ENCODE data around the gene TRABD2B.

Gene TRABD2B

DNA sequence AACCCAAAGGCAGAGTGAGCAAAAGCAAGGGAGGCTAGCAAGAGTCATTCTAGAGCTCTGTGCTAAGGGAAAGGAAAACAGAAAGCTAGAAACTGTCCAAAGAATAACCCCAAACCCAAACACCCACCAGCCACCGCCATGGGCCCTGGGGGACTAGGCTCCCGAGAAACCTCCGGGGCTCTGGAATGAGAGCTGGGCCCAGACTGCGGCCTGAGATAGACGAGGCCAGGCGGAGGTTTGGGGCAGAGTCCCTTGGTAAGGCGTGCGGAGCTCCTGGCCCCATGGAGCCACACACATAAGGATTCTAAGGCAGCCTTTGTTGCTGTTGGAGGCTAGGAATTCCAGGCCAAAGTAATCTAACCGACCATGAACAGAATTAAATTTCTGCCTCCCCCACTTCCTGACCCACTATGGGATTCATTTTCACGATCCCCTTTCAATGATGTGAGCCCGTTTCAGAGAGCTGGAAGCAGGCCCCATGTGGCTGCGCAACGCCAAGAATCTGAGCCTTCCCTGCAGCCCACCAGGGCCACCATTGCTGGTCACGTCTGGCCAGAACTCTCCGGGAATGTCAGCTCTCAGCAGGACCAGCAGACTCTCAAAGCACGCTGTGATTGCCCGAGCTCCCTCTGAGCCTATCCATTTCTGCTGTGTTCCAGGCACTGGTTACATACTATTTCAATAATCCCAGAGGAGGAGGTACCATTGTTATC lies 145.0 kb downstream of the TRABD2B start:
- no peak for DNase-seq (ENCODE audit: low read depth in 2 of 2)

DNA sequence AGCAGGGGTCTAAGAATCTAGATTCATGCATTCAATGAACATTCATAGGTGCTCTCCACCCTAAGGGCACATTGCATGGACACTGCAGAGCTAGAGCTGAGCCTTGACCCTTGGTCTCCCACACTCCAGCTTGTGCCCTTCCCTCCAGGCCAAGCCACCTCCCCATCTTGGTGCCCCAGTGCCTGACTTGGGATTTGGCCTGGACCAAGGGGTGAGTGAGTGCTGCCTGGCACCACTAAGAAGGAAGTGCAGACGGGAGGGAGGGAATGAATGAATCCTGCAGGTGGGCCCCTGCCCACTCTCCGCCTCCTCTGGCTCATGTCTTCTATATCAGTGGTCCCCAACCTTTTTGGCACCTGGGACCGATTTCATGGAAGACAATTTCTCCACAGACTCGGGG lies 146.7 kb downstream of the TRABD2B start:
- DNase-seq (ENCODE audit: low read depth in 2 of 2): no peak

DNA sequence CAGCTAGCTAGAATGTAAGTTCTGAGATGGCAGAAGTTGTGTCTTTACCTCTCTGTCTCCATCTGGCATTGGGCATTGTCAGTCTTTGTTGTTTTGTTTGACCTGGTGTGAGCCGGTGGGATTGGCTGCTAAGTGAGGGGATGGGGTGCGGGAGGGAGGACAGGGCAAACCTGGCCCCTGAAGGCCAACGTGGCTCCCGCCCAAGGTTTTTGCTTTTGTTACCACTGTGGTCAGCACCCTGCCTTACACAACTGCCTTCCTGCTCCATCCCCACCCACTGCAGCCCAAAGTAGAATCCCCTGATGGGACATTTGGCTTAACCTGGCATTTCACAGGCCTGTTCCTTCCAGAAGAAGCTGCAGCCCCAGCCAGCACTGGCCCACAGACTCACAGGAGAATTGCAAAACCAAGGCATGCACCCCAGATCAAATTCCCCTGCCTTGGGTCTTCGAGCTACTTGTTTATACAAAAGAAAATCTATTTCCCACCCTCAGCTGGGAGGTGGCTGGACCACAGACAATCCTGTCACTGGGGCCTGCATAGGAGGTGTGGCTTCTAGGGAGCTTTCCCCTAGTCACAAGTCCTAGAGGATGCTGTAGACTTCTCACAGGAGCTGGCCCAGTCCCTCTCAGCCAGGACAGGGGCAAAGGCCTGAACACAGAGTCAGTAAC lies 147.5 kb downstream of the TRABD2B start:
- no peak for DNase-seq (ENCODE audit: low read depth in 2 of 2)

DNA sequence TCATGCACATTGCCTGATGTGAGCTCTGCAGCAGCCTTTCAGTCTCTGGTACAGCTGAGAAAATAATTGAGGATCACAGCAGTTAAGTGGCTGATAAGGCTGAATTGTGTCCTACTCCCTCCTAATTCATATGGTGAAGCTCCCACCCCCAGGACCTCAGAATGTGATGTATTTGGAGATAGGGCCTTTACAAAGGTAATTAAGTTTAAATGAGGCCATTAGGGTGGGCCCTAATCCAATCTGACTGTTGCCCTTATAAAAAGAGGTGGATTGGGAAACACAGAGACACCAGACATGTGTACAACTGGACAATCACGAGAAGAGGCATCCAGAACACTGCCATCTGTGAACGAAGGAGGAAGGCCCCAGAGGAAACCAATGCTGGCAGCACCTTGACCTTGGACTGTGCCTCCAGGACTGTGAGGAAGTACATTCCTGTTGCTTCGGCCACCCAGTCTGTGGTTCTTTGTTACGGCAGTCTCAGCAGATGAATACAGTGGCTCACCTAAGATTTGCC lies 148.1 kb downstream of the TRABD2B start:
- no peak for DNase-seq (ENCODE audit: low read depth in 2 of 2)

DNA sequence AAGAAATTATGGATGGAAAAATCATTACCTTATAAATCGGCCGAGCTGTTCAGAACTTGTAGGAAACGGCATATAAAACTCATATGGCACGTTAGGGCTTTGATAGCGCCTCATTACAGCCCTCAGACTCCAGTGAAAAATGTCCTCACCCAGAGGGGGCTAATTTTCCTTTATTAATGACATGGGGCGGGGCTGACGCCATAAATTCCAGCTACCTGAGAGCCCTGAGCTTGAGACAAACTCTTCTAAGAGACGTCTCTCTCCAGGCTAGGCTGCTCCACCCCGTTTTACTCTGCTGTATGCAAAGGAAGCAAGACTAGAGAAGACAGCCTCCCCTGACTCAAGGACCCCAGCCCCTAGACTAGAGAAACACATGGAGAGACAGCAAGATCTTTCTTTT lies 149.4 kb downstream of the TRABD2B start:
- no peak for DNase-seq (ENCODE audit: low read depth in 2 of 2)

DNA sequence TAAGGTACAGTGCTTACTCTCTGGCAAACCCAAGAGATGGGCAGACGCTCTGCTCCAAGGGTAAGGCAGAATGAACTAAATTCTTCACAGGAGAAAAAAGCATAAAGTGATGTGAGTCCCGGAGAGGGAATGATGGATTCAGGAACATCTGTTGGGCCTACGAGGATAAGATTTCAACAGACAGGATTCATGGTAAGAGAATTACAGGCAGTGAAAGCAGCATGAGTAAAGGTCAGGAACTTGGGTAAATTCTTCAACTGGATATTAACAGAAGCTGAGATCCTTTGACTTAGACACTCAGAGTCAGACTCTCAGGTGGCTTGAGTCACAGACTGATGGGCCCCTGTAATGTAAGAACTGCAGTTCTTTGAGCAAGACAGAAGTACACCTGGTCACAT lies 152.6 kb downstream of the TRABD2B start:
- no peak for DNase-seq (ENCODE audit: low read depth in 2 of 2)

DNA sequence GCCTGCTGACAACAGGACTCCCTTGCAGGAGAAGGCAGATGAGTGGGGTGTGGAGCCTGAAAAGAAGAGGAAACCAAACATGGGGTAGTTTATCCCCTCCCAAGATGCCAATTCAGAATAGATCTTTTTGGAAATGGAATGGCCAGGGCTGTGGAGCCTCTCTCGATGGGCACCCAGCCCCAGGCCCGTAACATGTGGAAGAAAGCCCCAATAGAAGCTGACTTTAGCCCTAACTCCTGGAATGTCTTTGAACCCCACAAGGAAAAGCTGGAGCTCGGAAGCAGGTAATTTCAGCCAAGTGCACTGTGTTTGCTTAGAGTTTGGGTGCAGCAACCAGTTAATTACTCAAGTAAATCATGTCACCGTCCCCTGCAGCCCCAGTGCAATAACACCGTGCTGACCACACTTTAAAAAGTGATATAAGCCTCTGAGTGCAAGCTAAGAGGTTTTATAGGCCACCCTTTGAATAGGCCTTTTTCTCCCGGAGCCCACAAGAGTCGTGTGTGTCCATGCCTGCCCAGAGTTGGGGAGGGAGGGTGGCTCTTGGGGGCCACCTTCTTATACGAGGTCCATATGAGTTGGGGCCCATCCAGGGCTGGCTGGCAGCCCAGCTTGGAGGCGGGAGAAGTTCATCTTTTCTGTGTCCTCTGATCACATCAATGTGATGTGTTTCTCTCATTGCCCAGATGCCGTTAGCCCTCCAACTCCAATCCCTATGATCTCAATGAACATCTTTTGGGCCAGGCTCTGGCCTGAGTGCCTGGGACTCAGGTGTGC lies 153.2 kb downstream of the TRABD2B start:
- DNase-seq (ENCODE audit: low read depth in 2 of 2): no peak

DNA sequence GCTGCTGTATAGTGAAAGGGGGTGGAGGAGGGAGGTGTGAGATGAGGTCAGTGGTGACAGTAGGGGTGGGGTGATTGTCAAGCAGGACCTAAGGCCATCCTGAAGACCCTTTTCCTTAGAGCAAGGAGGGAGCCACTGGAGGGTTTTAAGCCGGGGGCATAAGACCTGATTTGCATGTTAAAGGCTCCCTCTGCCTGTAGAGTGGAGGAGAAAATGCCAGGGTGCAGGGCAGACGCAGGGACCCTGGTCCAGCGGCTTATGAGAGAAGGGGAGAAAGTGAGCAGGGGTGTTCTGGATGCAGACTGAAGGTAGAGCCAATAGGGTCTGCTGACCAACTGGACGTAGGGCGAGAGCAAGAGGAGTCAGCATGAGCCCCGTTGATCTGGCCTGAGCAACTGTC lies 154.1 kb downstream of the TRABD2B start:
- no peak for DNase-seq (ENCODE audit: low read depth in 2 of 2)

DNA sequence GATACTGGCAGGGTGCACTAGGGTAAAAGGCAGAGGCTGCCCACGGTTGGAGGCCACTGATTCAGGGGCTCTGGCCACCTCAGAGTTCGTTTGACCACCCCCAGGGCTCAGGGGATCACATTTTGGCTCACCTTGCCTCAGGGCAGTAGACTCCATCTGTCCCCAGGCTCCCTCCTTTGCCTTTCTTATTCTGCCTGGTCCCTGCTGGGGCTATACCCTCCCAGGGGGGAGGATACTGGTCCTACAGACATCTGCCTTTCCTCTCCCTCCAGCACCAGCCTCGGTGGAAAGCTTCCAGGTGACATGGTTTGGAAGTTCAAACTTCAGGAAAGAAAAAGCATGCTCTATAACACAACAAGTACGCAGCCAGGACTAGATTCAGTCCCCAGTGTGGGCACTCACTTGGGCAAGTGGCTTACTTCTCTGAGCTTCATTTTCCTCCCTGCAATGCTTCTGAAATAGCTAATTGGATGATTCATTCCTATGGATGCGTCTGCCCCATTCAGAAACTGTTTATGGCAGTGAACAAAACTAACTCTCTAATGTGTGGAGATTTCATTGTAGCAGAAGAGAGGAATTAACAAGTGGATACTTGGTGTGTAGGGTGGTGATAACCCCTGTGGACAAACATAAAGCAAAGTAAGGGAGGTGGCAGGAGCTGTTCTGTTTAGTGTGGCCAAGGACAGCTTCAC lies 154.8 kb downstream of the TRABD2B start:
- no peak for DNase-seq (ENCODE audit: low read depth in 2 of 2)

DNA sequence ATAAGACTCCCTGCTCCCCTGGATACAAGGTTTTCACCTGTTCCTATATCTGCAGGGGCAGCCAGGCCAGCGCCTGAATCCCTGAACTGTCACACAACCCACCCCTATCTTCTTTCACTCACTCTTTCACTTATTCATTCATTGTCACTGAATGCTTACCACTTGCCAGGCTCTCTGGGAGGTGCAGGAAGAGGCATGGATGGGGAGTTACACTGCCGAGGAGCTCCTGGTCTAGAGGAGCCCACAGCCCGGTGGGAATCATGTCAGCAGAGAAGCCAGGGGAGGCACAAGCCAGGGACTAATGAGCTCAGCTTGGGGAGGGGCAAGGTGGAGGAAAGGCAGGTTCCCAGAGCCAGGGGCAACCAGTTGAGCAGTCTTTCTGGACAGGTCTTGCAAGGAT lies 155.8 kb downstream of the TRABD2B start:
- DNase-seq (ENCODE audit: low read depth in 2 of 2): no peak

DNA sequence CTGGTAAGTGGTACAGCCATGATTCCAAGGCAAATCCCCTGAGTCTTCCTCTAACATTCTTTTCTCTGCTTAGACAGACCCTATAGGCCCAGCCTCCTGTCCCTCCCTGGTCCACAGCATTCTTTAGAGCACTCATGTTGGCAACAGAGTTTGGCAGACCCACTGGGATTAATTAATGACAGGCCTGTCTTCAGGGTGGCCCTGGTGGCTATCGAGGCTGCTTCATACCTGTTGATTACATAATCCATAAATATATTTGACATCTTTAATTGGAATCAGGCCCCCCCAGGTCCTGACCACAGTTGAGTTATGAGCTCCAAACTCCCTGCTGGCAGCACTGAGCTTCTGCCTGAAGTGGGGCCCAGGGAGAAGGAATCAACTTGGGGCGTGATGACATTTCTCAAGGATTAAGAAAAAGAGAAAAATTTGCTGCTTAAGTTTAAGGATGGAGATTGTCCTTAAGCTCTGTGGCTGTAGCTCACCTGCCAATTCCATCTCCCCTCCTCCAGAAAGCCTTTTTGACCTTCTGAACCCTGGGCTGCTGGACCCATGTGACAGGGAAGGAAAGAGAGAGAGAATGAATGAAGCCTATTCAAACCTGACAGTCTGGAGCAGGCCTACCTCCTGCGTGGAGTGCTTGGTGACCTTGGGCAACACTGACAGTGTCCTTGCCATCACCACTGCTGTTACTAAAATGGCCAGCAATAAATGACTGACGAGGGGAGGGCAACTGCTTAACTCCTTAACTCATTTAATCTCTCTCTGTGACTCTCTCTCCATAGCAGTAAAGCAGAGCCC lies 156.6 kb downstream of the TRABD2B start:
- DNase-seq (ENCODE audit: low read depth in 2 of 2): no peak

DNA sequence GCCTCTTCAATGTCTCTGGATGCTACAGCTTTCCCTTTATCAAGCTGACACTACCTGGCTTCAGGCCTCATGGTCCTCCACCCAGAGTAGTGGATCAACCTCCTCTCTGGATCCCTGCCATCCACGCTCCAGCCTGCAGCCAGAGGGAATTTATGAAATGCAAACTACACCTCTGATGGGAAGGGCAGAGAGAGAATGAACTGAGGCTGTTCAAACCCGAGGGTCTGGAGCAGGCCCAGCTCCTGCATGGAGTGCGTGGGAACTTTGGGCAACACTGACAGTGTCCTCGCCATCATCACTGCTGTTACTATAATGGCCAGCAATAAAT lies 157.8 kb downstream of the TRABD2B start:
- DNase-seq (ENCODE audit: low read depth in 2 of 2): no peak

DNA sequence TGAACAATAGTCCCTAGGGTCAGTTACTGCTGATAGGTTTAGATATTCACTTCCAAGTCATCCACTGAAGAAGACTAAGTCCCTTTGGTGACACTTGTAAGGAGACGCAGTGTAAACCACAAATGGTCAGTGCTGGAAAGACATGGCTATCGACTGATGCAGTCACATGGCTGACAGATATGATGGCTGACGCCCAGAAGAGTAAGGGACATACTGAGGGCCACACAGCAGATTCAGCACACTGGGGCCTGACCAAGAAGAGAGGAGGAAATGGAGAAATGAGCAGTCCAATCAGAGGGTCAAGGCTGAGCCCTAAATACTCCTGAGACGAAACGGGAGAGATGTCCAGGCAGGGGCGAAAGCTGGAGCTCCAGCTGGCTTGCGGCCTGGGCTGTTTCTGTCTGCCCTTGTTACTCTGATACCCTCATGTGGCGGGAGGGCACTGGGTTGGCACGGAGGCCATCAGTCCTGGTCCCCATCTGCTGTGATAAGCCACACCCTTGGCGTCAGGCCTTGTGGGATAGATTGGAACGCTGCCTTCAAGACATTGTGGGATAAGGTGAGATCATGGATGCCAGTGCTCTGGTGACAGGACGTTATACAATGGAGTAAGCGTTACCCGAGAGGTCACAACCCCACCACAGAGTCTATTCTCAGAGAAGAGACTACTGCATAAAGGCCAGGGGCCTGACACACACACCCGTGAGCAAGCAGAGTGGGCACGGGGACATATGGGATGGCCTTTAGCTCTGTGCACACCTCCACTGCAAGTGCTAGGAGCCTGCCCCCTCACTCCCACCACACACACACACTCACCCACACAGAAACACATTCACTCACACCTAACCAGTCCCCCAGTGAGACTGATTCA lies 158.4 kb downstream of the TRABD2B start:
- DNase-seq (ENCODE audit: low read depth in 2 of 2): no peak

DNA sequence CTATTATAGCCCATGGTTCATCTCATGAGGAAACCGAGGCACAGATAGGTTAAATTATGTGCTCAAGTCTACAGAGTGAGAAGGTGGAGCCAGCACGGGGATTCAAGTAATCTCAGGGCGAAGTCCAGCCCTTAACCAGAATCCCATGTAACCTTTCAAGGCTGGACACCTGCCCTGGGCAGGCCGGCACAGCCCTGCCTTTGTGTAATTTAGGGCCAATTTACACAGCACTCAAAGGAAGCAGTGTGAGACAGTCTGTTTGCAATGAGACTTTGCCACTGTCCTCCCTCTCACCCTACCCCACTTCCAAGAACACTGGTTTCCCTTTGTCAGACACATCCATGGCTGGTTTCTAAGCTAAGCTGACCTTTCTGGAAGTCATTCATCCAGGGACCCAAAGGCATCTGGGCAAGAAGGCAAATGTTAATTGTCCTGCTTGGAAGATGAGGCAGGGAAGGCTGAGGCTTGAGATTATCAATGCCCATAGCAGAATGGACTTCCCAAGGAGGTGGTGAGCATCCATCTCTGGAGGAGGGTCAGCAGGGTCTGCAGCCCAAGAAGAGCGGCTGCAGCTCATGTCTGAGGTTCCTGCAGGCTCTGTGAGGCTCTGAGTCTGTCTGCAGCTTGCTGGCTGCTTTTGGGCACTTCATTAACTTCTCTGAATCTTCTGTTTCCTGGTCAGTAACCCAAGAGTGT lies 159.2 kb downstream of the TRABD2B start:
- no peak for DNase-seq (ENCODE audit: low read depth in 2 of 2)

DNA sequence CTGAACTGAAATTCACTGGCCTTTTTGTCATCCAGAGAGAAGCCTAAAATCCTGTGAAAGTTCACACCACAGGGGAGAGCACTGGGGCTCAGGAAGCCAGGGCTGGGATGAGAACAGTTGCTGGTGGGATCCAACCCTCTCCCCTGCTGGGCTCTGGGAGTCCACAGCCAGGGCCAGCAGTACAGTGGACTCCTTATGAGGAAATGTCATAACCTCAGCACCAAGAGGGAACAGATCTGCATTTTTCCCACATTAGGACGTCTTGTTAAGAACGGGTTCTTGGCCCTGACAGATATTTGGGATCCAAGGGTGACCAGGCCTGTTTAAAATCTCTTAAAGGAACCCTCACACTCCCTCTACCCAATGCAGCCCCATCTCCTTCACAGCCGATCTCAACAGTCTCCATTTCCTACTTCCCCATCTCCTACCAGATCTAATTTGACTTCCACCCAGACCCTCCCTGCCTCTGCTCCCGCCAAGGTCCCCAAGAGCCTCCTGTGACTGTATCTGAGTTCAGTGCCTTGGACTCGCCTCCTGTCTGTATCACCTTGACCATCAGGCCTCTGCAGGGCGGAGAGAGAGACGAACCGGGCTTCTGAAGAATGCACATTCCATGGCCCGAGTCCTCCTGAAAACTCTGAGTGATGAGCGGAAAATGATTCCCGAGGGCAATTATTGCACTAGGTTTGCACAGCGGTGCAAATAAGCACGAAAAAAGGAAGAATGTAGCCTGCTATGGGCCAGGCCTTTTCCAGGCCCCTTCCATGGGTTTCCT lies 159.9 kb downstream of the TRABD2B start:
- no peak for DNase-seq (ENCODE audit: low read depth in 2 of 2)

DNA sequence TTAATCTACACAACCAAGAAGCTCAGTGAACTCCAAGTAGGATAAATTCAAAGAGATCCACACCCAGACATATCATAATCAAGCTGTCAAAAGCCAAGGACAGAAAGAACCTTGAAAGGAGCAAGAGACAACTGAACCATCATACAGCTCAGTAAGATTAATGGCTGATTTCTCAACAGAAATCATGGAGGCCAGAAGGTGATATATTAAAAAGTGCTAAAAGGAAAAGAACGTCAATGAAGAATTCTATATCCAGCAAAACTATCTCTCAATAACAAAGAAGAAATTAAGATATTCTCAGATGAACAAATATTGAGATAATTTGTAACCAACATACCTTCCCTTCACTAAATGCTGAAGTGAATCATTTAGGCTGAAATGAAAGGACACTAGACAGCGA lies 161.8 kb downstream of the TRABD2B start:
- DNase-seq (ENCODE audit: low read depth in 2 of 2): no peak

DNA sequence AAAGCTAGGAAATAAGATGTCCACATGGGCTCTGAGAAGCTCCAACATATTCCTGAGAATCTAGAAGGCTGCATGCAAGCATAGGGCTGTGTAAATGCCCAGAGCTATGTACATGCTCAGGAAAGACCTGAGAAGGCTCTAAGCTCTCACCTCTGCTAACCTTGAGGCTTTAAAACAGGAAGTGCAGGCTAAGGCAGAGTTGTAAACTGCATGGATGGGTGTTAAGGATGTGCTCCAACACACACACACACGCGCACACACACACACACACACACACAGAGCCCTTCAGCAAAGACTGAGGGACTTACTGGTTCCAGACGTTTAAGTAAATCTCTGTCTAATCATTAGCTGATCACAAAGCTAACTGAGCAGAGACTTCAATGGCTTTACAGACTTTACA lies 162.9 kb downstream of the TRABD2B start:
- no peak for DNase-seq (ENCODE audit: low read depth in 2 of 2)

DNA sequence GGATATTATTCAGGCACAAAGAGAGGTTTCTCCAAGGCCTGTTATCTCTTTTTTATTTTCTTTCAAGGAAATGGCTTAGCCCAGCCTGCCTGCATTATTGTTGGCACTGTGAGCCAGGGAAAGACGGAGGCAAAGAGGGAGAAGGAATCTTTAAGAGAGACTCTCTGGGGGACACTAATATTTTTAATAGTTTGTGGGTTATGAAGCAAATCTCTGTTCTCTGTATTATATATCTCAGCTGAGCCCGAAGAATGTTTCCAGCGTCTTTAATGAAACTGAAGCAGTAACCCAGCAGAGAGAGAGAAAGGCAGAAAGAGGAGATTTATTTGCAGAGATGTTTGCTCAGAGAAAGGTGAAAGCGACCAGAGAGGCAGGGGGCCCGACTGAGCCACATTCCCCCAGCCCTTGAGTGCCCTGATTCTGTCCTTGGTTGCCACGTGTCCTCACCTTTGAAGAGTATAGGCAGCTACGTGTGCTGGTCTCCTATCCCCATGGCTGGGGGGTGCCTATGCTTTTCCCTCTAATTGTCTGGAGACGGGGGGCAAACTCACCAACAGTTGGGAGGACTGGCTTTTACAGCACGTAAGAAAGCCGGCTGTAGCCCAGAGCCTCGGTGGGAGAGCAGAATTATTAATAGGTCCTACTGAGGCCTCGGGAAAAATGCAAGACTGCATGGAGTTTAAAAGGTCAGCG lies 166.4 kb downstream of the TRABD2B start:
- DNase-seq (ENCODE audit: low read depth in 2 of 2): no peak

Measured in stimulated activated CD8-positive, alpha-beta memory T cell treated with anti-CD3 and anti-CD28 coated beads, Interleukin-7, amount 100 ng/mL, for 4 hours (primary cell).